IMR-90 (cell line): ENCODE measurements around the gene FMNL3. TPM values are rescaled to one million over a fixed set of nuclear protein-coding genes. Genes with fewer than 3 reads are reported as not detected.

ENCODE experiments used
- ATAC-seq: fragments of 200-7000 bp; cut with Tn5 transposase; 2 replicates; pipeline ENCODE4 v1.9.1; 2020; ENCODE audit warnings: low read depth, mild to moderate bottlenecking, moderate library complexity
- BruUV-seq: library from RNA; stranded (reverse); fragments of 400-500 nt; replicated peaks from 2 replicates; lab custom pipeline; 2021; lab: Mats Ljungman, UMichigan
- CTCF ChIA-PET: fragments of 300-600 bp; formaldehyde crosslinking; extraction: SDS; loops from one replicate; lab custom pipeline; 2021; ENCODE audit warnings: antibody characterized with exemption; lab: Yijun Ruan, JAX
- POLR2A ChIA-PET: fragments of 300-600 bp; sonication (Branson Sonifier 250); formaldehyde crosslinking; loops from one replicate; lab custom pipeline; 2022; ENCODE audit warnings: antibody characterized with exemption; ENCODE audit not compliant: unreplicated experiment; lab: Charles Lee
- DNase-seq: peaks from one replicate; pipeline ENCODE4 v3.0.0; 2013
- H2AFZ ChIP-seq: replicated peaks from 2 replicates; pipeline ENCODE3; 2013; ENCODE audit warnings: low read length, mild to moderate bottlenecking; ENCODE audit not compliant: poor library complexity
- H2AK5ac ChIP-seq: 2 replicates; pipeline ENCODE4 v1.6.1; 2013; ENCODE audit warnings: low read depth, low read length, inconsistent platforms
- H2AK9ac ChIP-seq: replicated peaks from 2 replicates; pipeline ENCODE3; 2013; ENCODE audit warnings: mild to moderate bottlenecking, low read depth, low read length, moderate library complexity; ENCODE audit not compliant: poor library complexity
- H2BK120ac ChIP-seq: 2 replicates; pipeline ENCODE4 v1.6.1; 2013; ENCODE audit warnings: low read depth, low read length, inconsistent platforms
- H2BK15ac ChIP-seq: 3 replicates; pipeline ENCODE4 v1.6.1; 2013; ENCODE audit warnings: low read depth, low read length, inconsistent platforms
- H2BK20ac ChIP-seq: 2 replicates; pipeline ENCODE4 v1.6.1; 2013; ENCODE audit warnings: low read depth, mild to moderate bottlenecking, inconsistent platforms, low read length, moderate library complexity
- H2BK5ac ChIP-seq: 2 replicates; pipeline ENCODE4 v1.6.1; 2013; ENCODE audit warnings: mild to moderate bottlenecking, low read depth, low read length, inconsistent platforms; ENCODE audit not compliant: poor library complexity, severe bottlenecking
- H3K14ac ChIP-seq: replicated peaks from 2 replicates; pipeline ENCODE4 v1.6.1; 2013; ENCODE audit warnings: low read depth, low read length, inconsistent platforms
- H3K18ac ChIP-seq: 2 replicates; pipeline ENCODE4 v1.6.1; 2013; ENCODE audit warnings: low read depth, low read length, control low read depth
- H3K23ac ChIP-seq: 2 replicates; pipeline ENCODE4 v1.6.1; 2013; ENCODE audit warnings: low read depth, low read length, inconsistent platforms
- H3K27ac ChIP-seq: 2 replicates; pipeline ENCODE4 v1.5.1; 2013; ENCODE audit warnings: mild to moderate bottlenecking, control low read depth, low read length; ENCODE audit not compliant: insufficient read depth
- H3K27me3 ChIP-seq: 2 replicates; pipeline ENCODE4 v1.6.1; 2013; ENCODE audit warnings: low read length; ENCODE audit not compliant: control insufficient read depth, insufficient read depth
- H3K36me3 ChIP-seq: 2 replicates; pipeline ENCODE4 v1.6.1; 2013; ENCODE audit warnings: low read length, mixed read lengths; ENCODE audit not compliant: control insufficient read depth, insufficient read depth
- H3K4ac ChIP-seq: 2 replicates; pipeline ENCODE4 v1.6.1; 2013; ENCODE audit warnings: low read depth, low read length, inconsistent platforms
- H3K4me1 ChIP-seq: 2 replicates; pipeline ENCODE4 v1.6.1; 2013; ENCODE audit warnings: low read length, mixed read lengths; ENCODE audit not compliant: control insufficient read depth, insufficient read depth
- H3K4me2 ChIP-seq: 2 replicates; pipeline ENCODE4 v1.6.1; 2013; ENCODE audit warnings: low read depth, mild to moderate bottlenecking, control low read depth, low read length, moderate library complexity
- H3K4me3 ChIP-seq: 2 replicates; pipeline ENCODE4 v1.5.1; 2013; ENCODE audit warnings: low read depth, mild to moderate bottlenecking, control low read depth, low read length, moderate library complexity; ENCODE audit not compliant: insufficient read depth
- H3K56ac ChIP-seq: 2 replicates; pipeline ENCODE4 v1.6.1; 2013; ENCODE audit warnings: low read length, inconsistent platforms; ENCODE audit not compliant: insufficient read depth; ENCODE audit errors: extremely low read depth
- H3K79me1 ChIP-seq, 2 experiments: 2 replicates each; pipeline ENCODE4 v1.6.1; 2013; ENCODE audit warnings: low read length in 2 of 2, inconsistent platforms in 1 of 2, low read depth in 1 of 2
- H3K9ac ChIP-seq: 2 replicates; pipeline ENCODE4 v1.6.1; 2013; ENCODE audit warnings: low read depth, low read length, control low read depth
- H3K9me1 ChIP-seq: 2 replicates; pipeline ENCODE4 v1.6.1; 2013; ENCODE audit warnings: low read length, inconsistent platforms; ENCODE audit not compliant: insufficient read depth
- H3K9me3 ChIP-seq: 2 replicates; pipeline ENCODE4 v1.6.1; 2013; ENCODE audit warnings: low read length; ENCODE audit not compliant: control insufficient read depth, insufficient read depth
- H4K20me1 ChIP-seq: 2 replicates; pipeline ENCODE4 v1.6.1; 2013; ENCODE audit warnings: low read length, inconsistent platforms; ENCODE audit not compliant: insufficient read depth
- H4K5ac ChIP-seq: 2 replicates; pipeline ENCODE4 v1.6.1; 2013; ENCODE audit warnings: mild to moderate bottlenecking, low read depth, low read length, control low read depth
- H4K8ac ChIP-seq, 2 experiments: 2 replicates each; pipeline ENCODE4 v1.6.1; 2013; ENCODE audit warnings: low read depth in 2 of 2, low read length in 2 of 2, control low read depth in 1 of 2, inconsistent platforms in 1 of 2
- H4K91ac ChIP-seq: 2 replicates; pipeline ENCODE4 v1.6.1; 2013; ENCODE audit warnings: low read depth, low read length, inconsistent platforms; ENCODE audit not compliant: insufficient read depth
- BHLHE40 ChIP-seq: fragments of 150-350 bp; IDR thresholded peaks from 2 replicates; pipeline ENCODE4 v1.6.1; 2016; ENCODE audit warnings: mild to moderate bottlenecking, low read depth, low read length
- CEBPB ChIP-seq: IDR thresholded peaks from 2 replicates; pipeline ENCODE4 v1.6.1; 2012; ENCODE audit warnings: low read depth, low read length, improper control_type of control experiment
- CHD1 ChIP-seq: IDR thresholded peaks from 2 replicates; pipeline ENCODE4 v1.6.1; 2012; ENCODE audit warnings: low read depth, low read length, improper control_type of control experiment
- FOS ChIP-seq: fragments of 150-350 bp; IDR thresholded peaks from 2 replicates; pipeline ENCODE4 v1.6.1; 2016; ENCODE audit warnings: low read depth, low read length
- MAFK ChIP-seq: IDR thresholded peaks from 2 replicates; pipeline ENCODE4 v1.6.1; 2012; ENCODE audit warnings: low read depth, low read length, improper control_type of control experiment
- MAZ ChIP-seq: IDR thresholded peaks from 2 replicates; pipeline ENCODE4 v1.6.1; 2012; ENCODE audit warnings: low read depth, mild to moderate bottlenecking, low read length, improper control_type of control experiment, moderate library complexity, borderline replicate concordance
- MXI1 ChIP-seq: IDR thresholded peaks from 2 replicates; pipeline ENCODE4 v1.6.1; 2012; ENCODE audit warnings: low read depth, mild to moderate bottlenecking, low read length, moderate library complexity, borderline replicate concordance
- RAD21 ChIP-seq: IDR thresholded peaks from 2 replicates; pipeline ENCODE4 v1.6.1; 2012; ENCODE audit warnings: low read length, improper control_type of control experiment
- SMC3 ChIP-seq: fragments of 150-350 bp; IDR thresholded peaks from 2 replicates; pipeline ENCODE4 v1.6.1; 2016; ENCODE audit warnings: low read depth, mild to moderate bottlenecking, antibody characterized with exemption, low read length, moderate library complexity
- USF2 ChIP-seq: fragments of 150-350 bp; IDR thresholded peaks from 2 replicates; pipeline ENCODE4 v1.6.1; 2017; ENCODE audit warnings: mild to moderate bottlenecking, antibody characterized with exemption, low read length, low read depth
- WGBS, 2 experiments: methylation state at CpG; one replicate each; pipeline versions ENCODE4 v1.1.5 to v1.1.7; 2013; ENCODE audit warnings: missing lambda C conversion rate in 2 of 2; ENCODE audit not compliant: insufficient read length in 1 of 2; ENCODE audit errors: extremely low coverage in 2 of 2; 5-methylcytosine and 5-hydroxymethylcytosine counted together
- dilution Hi-C: fragments of 300-500 bp; cut with HindIII; formaldehyde crosslinking; loops from one replicate; pipeline ENCODE4 v1.14.3; 2018; ENCODE audit warnings: low sequenced_read_pairs; ENCODE audit not compliant: unreplicated experiment
- in situ Hi-C: fragments of 300-500 bp; cut with MboI; formaldehyde crosslinking; loops from 3 replicates; pipeline ENCODE4 v1.14.3; 2019; ENCODE audit warnings: low sequenced_read_pairs, inconsistent platforms, mixed read lengths
- intact Hi-C: fragments of 100-400 bp; cut with micrococcal nuclease; formaldehyde crosslinking; loops from 2 replicates; pipeline ENCODE4 v1.10.0; 2022
- polyA plus RNA-seq, 3 experiments: library from polyadenylated mRNA; depleted of rRNA; stranded (reverse); fragments of >200 nt; gene quantifications; 2 replicates each; pipeline ENCODE4 v1.2.3, GENCODE V29; 2012; ENCODE audit warnings: low replicate concordance in 1 of 3
- total RNA-seq: library from RNA; depleted of rRNA; stranded (reverse); fragments of >200 nt; gene quantifications from 2 replicates; pipeline ENCODE4 v1.2.3, GENCODE V29; 2012
- TF ChIP-seq, protein P1 (sequence below): conservative IDR thresholded peaks from 2 replicates; pipeline ENCODE4 v1.5.1; 2012; ENCODE audit warnings: mild to moderate bottlenecking, low read depth, low read length, improper control_type of control experiment
- TF ChIP-seq, protein P2 (sequence below): fragments of 150-350 bp; IDR thresholded peaks from 2 replicates; pipeline ENCODE4 v1.6.1; 2016; ENCODE audit warnings: low read depth, mild to moderate bottlenecking, low read length, moderate library complexity, borderline replicate concordance

FMNL3 gene
- total and polyA plus RNA-seq, 2 of the 4 experiments (the other 2 are of a cell fraction), result 16.3 to 36.4 TPM

- H3K27ac ChIP-seq, result no peak overlapping the region
- H3K14ac ChIP-seq, result no peak overlapping the region
- H3K36me3 ChIP-seq, result no peaks in the 10 kb centered on the region
- H3K4me2 ChIP-seq, result no peak overlapping the region
- no peak overlapping the region for H4K91ac ChIP-seq
- dilution Hi-C loops (no loop called here), intact Hi-C loops (loop anchor here (1.0 to 2.0 kb wide), 4 partner anchors 34 to 71 kb away; partner anchors contain the start of gene TMBIM6), in situ Hi-C loops (loop anchor here (5.0 kb wide), 1 partner anchor 65 kb away; no protein-coding TSS in a partner anchor)
- no peak overlapping the region for H4K5ac ChIP-seq
- no peak overlapping the region for H3K23ac ChIP-seq
- no TSS peak for BruUV-seq
- H2AFZ ChIP-seq, result peak overlapping the region; percentile 64
- ChIA-PET CTCF (interaction anchor here (0.8 to 1.8 kb wide), 2 partner anchors 64 to 70 kb away, joined by 3 to 5 read pairs; no protein-coding TSS in a partner anchor), POLR2A (no interaction called here)
- peaks cover 15% of the 10 kb centered on the region for H3K9me1 ChIP-seq
- peaks cover 10 to 33% of the 10 kb centered on the region in 2 experiments for H3K79me1 ChIP-seq
- no peak overlapping the region for H2BK120ac ChIP-seq
- 0 out of 3 replicates have a peak overlapping the region, but pooled peaks have one; percentile 46 for H2BK15ac ChIP-seq
- peak overlapping the region; percentile 59 for H2AK9ac ChIP-seq
- H2BK20ac ChIP-seq, result no peak overlapping the region
- no peak overlapping the region for H2BK5ac ChIP-seq
- TF ChIP-seq BHLHE40 (no peak), SMC3 (no peak), MAFK (no peak), MAZ (no peak), CEBPB (no peak), RAD21 (no peak), USF2 (no peak), FOS (no peak), MXI1 (no peak), CHD1 (no peak)
- TF ChIP-seq, protein P1, sequence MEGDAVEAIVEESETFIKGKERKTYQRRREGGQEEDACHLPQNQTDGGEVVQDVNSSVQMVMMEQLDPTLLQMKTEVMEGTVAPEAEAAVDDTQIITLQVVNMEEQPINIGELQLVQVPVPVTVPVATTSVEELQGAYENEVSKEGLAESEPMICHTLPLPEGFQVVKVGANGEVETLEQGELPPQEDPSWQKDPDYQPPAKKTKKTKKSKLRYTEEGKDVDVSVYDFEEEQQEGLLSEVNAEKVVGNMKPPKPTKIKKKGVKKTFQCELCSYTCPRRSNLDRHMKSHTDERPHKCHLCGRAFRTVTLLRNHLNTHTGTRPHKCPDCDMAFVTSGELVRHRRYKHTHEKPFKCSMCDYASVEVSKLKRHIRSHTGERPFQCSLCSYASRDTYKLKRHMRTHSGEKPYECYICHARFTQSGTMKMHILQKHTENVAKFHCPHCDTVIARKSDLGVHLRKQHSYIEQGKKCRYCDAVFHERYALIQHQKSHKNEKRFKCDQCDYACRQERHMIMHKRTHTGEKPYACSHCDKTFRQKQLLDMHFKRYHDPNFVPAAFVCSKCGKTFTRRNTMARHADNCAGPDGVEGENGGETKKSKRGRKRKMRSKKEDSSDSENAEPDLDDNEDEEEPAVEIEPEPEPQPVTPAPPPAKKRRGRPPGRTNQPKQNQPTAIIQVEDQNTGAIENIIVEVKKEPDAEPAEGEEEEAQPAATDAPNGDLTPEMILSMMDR, result no peak
- TF ChIP-seq, protein P2, sequence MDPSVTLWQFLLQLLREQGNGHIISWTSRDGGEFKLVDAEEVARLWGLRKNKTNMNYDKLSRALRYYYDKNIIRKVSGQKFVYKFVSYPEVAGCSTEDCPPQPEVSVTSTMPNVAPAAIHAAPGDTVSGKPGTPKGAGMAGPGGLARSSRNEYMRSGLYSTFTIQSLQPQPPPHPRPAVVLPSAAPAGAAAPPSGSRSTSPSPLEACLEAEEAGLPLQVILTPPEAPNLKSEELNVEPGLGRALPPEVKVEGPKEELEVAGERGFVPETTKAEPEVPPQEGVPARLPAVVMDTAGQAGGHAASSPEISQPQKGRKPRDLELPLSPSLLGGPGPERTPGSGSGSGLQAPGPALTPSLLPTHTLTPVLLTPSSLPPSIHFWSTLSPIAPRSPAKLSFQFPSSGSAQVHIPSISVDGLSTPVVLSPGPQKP, result no peak
- H3K56ac ChIP-seq, result peak overlapping the region; percentile 26; the same call in 1 of the 2 replicates
- H3K4ac ChIP-seq, result no peak overlapping the region
- H3K4me3 ChIP-seq, result no peak overlapping the region
- DNase-seq, result no peak
- no peak overlapping the region for H3K9ac ChIP-seq
- no peak for ATAC-seq
- peaks cover 14% of the 10 kb centered on the region for H3K27me3 ChIP-seq
- H2AK5ac ChIP-seq, result peak overlapping the region; percentile 45
- H3K18ac ChIP-seq, result no peak overlapping the region
- H3K4me1 ChIP-seq, result peaks cover 18% of the 10 kb centered on the region
- peaks cover 15% of the 10 kb centered on the region; the same call in 1 of the 2 replicates for H4K20me1 ChIP-seq
- peak overlapping the region in 1 of 2 experiments; percentile 12; a peak in 1 of 4 replicates for H4K8ac ChIP-seq
- H3K9me3 ChIP-seq, result peaks cover 5% of the 10 kb centered on the region
- 17% methylated on average over 6 of the region's 11 CpGs; no CpG with 5 or more reads in 1 of the 2 experiments for WGBS, 2 experiments
Measured at GRCh38 chr12:49707812-49708147, 575 bp upstream of the FMNL3 start.
